GM03348 (cell line): ENCODE data around the gene WNT7A.
"Not testable (repeated sequence)": the region's sequence is repeated elsewhere in the genome, so short reads cannot be mapped to it uniquely, and the experiment has no call there.

ENCODE experiments used
- DNase-seq: peaks from one replicate; pipeline ENCODE4 v3.0.0; 2012; ENCODE audit warnings: low spot score

Gene WNT7A

DNA sequence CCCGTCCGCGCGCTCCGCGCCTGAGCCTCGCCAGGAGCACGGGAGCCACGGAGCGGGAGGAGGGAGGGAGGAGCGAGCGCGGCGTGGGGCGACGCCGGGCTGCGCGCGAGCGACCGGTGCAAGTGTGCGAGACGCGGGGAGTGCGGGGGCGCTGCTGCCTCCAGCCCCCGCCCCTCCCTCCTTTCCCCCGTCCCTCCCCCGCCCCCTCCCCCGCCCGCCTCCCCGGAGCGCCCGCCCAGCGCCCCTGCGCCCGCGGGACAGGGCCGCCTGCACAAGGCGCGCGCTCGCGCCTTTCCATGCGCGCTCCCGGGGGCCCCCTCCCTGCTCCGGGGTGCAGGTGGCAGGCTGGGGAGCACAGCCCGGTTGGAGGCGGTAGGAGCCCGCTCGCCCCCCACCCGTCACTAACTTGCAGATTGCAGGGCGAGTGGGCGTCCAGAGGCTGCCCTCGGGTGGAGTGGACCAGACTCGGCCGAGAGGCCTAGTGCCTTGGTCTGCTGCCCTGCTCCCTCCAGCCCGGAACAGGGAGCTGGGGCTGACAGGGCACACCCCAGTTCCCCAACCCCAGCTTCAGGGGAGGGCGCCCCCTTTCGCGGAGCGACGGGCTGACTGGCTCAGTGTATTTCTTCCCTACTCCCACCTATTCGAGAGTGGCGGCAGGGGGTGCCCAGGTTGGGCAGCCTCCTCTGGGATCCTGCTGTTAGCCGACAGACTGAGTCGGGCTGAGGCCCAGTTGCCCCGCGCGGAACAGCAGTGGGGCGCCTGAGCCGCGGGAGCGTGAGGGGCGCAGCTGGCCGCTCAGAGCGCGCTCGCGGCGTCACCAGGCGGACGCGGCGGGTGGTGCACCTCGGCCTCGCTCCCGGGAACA lies at the start of gene WNT7A:
Gene WNT7A (minus strand): TSS at position 126 of the 865 bp plus-strand sequence. CDS start 255 bp downstream, outside the sequence.
- peak; percentile 49 for DNase-seq

DNA sequence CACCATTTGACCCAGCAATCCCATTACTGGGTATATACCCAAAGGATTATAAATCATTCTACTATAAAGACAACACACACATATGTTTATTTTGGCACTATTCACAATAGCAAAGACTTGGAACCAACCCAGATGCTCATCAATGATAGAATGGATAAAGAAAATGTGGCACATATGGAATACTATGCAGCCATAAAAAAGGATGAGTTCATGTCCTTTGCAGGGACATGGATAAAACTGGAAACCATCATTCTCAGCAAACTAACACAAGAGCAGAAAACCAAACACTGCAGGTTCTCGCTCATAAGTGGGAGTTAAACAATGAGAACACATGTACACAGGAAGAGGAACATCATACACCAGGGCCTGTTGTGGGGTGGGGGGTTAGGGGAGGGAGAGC lies 48.9 kb upstream of the WNT7A start:
- DNase-seq: not testable (repeated sequence)

DNA sequence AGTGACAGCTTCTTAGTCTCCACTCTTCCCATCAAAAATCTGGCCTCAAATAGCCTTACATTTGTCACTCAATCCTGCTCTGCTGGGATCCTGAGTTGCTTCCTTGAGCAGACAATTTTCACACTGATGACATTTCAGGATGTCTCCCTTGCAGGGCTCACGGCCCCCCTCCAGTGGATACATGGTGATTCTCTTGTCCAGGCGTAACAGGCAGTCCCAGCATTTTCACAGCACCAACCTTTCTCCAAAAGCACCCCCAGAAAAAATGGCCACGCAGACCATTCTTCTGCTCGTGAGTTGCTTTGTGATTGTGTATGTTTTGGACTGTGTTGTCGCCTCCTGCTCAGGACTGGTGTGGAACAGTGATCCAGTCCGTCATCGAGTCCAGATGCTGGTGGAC lies 47.4 kb upstream of the WNT7A start:
- DNase-seq: no peak

DNA sequence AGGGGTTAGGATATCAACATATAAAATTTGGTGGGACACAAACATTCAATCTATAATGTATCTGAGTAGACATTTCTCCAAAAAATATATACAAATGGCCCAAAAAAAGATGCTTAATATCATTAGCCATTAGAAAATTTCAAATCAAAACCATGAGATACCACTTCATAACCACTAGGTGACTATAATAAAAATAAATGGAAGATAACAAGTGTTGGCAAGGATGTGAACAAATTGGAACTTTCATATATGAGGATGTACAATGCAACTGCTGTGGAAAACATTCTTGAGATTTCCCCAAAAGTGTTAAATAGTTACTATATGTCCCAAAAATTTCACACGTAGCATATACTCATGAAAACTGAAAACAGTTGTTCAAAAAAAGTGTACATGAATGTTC lies 36.5 kb upstream of the WNT7A start:
- no peak for DNase-seq

DNA sequence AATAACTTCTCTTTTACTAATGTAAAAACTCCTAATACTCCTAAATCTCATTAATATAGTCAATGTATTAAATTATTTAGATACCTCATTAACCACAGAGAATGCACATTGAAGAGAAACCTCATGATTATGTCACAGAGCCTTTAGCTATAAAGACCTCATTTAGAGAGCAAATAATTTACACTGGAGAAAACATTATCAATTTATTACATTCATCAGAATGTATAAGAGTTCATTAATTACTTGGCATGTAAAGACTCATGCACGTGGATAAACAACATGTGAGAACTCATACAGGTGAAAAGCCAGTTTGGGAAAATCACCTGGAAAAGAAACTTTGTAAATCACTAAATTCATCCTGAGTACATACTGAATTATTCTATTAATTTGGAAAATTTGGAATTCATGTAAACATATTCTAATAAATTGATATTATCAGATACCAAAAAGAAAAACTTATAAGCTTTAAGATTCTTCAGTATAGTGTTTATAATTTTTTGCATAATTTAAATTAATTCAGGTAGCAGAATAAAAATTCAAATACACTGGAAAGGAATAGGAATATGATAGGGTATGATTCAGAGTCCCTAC lies 22.9 kb upstream of the WNT7A start:
- DNase-seq: no peak

DNA sequence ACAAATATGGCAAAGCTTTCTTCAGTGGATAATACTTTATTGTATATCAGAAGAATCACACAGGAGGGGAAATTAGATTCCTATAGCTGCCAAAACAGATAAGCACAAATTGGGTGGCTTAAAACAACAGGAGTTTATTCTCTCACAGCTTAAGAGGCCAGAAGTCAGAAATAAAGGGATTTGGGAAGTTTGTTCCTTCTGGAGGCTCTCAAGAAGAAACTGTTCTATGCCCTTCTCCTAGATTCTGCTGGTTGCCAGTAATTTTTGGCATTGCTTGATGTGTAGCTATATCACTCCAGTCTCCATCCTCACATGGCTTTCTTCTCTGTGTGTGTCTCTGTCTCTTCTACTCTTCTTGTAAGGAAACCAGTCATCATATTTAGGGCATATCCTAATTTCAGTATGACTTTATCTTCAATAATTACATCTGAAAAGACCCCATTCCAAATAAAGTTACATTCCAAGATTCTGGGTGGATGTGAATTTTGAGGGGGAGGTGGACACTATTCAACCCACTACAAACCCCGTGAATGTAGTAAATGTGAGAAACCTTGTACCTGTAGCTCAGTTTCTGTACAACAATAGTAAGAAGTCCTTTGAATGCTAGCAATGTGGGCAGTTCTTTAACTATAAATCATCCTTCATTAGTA lies 22.2 kb upstream of the WNT7A start:
- no peak for DNase-seq

DNA sequence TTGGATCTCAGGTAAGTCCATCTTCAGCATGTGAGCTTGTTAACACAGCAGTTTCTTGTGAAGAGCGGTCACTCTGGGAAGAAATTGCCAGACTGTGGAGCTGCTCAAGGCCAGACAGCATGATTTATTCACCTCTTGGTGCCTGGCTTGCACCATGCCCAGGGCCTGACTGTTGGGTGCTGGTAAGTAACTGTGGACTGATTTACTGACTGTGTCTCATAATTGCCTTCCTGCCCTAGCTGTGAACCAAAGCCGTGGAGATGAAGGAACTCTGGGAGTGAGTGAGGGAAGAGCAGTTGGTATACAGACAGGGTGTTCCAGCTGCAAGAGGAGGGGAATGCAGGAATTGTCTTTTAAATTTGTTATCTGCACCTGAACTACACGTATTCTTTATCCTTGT lies 18.5 kb upstream of the WNT7A start:
- DNase-seq: no peak

DNA sequence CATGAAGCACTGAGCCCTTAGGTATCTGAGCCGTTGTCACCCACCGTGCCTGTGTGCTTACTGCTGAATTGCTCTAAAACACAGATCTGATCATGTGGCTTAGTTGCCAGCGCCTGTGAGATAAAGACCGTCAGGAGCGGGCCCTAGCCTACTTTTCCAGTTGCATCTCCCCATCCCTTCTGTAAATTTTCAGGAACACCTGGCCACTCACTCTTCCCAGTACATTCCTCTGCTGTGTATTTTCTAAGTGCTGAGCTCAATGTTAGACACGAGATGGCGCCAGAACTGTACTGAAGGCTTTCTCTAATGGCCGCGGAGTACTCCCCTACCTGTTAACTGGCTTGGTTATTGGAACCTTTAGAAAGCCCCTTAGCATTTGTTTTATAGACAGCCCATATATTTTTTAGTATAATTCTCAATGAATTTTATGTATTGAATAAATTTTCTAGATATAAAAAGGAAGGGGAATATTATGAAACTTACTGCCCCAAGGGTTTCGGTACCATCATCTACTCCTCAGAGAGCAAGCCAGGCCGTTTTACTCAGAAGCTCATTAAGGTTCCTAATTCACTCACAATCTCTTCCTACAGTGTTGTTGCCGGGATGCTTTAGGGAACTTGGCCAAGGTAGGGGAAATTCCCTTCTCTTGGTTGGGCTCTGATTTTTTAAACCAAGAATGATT lies 16.7 kb upstream of the WNT7A start:
- peak; percentile 71 for DNase-seq

DNA sequence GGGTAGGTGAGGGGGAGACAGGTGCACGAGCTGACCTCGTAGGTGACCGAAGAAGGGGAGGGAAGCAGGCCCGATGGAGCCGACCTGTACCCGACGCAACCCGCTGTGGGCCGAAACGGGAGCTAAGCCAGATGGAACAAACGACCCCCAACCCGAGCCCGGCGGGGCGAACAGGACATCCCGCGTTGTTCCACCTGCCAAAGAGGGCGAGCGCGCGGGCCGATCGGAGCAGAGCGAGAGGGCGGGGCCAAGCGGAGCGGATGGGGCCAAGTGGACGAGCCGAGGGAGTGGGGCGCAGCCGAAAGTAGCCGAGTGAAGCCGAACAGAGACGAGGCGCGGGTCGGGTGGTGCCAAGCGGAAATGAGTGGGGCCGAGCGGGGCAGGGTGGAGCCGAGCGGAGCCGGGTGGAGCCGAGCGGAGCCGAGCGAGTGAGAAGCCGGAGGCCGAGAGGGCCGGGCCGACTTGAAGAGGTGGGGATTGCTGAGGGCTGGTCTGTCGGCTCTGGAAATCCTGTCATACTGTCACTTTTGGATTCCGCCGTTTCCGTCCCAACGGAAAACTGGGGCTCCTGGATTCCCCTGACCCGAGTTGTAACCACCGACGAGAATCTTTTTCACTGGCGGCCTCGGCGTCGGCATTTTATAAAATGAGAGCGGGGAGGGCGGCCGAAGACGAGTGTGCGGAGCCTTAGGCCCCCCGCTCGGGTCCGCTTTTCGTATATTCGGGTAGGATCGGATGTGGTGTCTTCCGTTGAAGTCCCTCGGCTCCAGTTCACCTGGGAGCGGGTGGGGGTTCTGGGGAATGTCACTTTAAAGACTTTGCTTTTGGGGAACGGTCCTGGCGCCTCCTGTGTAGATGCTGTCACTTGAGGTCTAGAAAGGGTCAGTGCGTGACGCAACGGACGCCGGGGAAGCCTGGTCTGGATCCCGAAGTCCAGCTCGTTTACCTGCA lies 15.6 kb upstream of the WNT7A start:
- DNase-seq: peak; percentile 99

DNA sequence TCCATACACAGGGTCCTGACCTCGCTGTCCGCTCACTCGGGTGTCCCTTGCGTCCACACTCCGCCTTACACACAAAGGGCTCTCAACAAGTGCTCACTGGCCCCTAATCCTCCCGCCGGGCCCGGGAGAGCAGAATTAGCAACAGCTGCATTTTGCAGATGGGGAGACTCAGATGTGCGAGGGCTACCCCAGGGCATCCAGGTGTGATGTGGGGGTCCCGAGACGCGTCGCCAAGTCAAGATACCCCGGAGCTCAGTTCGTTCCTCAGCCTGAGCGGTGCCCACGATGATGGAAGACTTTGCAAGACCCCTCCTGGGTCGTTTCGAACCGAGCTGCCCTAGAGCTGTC lies 14.9 kb upstream of the WNT7A start:
- no peak for DNase-seq

DNA sequence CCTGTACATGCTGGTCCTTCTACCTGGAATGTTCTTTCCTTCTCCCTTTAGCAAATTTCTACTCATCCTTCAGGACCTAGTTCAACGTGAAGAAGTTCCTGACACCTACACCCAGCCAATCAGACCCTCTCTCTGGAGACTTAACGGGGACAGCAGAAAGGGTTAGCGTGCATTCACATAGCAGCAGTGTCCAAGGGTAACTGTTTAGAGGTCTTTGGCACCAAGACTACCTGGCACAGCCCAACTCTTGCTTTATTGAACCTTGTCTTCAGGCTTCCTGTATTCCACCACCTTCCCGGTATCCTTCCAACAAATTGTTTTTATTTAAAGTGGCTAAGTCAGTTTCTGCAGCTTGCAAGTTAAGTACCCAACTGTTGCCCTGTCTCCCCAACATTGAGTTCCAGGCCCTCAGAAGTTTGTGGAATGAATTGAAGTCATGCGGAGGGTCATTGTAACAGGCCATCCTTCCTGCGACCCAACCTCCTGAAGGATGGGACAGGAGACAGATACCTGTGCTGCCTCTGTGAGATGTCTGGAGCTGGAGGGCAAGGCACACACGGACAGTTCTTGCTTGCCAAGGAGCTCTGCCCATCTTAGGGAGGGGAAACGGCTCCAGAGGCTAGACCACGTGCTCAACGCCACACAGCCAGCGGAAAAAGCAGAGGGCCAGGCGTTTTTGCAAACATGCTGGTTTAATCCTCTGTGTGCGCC lies 14.4 kb upstream of the WNT7A start:
- DNase-seq: no peak

DNA sequence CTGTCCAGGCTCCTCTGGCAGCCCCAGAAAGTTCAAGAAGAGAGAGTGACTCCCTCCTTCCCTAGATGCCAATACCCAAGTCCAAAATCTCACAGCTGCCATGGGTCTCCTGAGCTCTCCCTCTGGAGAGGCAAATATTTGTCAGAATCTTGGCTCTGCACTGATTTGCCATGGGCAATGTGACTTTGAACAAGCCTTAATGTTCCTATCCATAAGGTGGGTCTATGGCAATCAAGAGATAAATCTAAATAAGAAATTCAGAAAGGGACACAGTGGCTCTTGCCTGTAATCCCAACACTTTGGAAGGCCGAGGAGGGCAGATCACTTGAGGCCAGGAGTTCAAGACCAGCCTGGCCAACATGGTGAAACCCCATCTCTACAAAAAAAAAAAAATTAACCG lies 12.4 kb upstream of the WNT7A start:
- DNase-seq: no peak

DNA sequence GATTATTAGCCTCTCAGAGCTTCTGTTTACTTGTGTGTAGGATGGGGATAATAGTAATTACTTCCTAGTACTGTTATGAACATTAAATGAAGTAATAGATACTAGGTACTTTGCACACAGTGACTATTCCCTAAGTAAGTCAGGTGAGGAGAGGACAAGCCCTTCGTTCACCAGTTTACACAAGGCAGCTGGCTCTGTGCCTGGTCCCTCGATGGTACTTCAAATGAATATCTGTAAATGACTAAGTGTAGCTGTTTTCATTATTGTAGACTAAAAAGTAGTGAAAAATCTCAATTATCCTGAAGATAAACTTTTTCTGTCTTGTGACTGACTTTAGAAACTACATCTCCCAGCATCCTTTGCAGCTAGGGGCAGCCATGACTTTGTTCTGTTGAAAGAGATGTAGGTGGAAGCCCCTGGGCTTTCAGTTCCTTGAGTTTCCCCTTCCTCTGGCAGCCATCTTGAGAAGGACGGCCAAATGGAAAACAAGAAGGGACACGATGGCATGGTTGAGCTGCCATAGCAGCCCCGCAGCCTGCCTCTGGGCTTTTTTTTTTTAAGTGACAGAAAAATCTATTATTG lies 11.7 kb upstream of the WNT7A start:
- no peak for DNase-seq

DNA sequence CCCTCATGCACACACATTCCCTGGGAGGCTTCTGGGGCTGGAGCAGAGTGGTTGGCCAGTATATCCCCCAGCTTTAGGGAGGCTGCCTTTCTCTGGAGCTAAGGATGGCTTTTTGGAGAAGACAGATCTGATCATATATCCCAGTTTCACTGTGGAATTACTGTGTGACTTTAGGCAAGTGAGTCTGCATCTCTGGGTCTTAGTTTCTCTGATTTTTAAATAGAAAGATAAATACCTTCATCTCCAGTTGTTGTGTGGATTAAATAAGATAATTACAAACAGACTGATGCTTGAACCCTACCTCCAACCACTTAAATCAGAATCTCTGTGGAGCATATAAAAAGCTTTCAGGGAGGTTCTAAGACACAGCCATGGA lies 11.1 kb upstream of the WNT7A start:
- DNase-seq: no peak

DNA sequence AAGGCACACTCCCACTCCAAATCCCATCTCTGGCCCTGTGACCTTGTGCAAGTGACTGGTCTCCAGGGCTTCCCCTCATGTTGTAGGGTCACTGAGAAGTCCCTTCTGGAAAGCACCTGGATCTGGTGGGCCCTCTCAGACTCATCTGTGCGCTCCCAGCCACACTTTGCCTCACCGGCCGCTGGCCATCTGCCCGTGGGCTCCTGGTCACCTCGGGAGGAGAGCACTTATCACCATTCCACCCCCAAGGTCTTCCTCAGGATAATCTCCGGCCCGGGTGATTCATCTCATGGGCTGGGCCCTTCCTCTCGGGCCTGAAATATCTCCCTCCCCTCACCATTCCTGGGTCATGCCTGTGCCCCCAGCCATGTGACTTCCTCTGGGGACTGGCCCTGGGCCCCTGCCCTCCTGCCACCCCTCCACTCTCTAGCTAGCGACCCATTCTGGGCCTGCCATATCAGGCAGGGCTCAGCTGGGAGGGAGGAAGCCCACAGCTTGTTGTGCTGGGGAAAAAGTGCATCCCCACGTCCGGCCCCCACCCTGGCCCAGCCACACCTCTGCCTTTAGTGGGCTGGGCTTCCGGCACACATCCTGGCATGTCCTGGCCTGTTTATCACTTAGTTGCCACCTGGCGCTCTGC lies 10.6 kb upstream of the WNT7A start:
- no peak for DNase-seq

DNA sequence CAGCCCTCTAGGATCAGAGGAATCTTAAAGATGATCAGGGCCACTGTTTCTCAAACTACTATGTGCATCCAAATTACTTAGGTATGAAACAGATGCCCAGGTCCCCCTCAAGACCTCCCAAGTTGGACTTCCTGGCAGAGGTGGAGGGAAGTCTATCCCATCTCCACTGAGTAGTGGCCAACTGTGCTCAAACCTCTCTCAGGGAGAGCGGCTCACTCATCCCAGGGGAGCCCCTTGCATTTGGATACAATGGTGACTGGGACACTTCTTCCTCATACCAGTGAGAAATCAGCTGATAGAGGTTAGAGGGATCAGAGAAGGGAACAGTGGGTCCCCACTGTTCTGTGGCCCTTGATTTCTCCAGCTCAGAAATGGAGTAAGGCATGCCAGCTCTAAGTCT lies 8.7 kb upstream of the WNT7A start:
- no peak for DNase-seq

DNA sequence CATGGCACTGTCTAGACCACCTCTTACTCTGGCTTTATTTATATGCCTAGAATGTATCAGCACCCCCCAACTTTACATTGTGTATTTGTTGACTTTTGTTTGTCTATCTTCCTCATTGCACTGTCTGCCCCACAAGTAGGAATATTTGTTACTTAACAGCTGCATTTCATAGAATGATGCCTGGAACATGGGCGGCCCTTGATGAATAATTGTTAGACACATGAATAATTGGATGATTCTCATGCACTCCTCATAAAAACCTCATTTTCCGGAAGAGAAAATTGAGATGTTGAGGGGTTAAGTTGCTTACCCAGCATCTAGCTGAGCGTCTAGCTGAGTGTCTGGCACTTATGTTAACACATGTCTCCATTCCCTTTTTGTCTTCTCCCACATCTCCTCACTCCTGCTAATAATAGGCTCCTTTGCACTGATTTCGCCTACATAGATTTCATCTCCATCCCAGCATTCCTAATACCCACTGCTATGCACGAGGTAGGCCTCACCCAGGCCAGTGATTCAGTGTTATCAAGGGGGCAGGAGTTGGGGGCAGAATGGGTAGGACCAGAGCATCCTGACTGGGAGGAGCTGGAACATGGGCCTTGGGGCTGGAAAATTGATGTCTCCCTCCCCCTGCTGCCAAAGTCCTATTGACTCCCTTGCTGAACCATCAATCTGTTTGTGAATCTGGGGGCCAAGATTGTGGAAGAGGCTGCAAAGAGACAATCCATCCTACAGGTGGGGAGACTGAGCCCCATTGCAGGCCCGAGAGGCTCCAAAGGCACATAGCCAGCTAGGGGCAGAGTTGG lies 7.8 kb upstream of the WNT7A start:
- DNase-seq: no peak

DNA sequence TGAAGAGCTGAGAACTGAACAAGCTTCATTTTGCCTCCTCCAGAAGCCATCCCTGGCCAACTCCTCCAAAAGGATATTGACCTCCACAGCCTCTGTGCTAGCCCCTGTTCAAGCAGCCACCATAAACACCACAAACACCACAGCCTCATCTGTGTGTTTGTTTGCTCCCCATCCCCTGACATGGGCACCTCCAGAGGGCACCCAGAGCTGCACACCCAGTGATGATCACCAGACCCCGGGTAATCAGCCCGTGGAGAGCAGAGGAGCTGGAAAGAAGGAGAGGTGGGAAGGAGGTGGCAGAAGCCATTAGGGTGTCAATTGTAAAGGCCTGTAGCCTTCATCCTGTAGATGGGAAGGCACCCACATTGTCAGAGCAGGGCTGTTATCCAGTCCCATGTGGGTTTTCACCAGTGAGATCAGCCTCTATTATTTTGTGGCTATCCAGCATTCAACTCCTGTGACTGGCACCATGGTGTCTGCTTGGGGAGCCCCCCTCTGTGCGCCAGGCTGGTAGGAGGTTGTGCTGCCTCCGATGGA lies 6.8 kb upstream of the WNT7A start:
- DNase-seq: no peak

DNA sequence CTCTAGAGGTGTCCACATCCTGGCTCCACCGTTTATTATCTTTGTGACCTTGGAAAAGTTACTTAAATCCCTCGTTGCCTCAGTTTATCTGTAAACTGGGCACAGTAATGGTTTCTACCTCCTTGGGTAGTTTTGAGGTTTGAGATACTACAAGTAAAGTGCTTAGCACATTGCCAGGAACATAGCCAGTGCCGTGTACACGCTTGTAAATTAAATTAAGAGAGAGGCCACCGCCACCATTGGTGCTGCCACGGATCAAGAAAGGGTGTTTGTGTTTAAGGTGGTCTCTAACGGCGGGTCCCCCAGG lies 5.8 kb upstream of the WNT7A start:
- no peak for DNase-seq
